ENCODE results near the gene OR2A12.
"Not testable (repeated sequence)": the region's sequence is repeated elsewhere in the genome, so short reads cannot be mapped to it uniquely, and the experiment has no call there.

The OR2A12 gene

DNA sequence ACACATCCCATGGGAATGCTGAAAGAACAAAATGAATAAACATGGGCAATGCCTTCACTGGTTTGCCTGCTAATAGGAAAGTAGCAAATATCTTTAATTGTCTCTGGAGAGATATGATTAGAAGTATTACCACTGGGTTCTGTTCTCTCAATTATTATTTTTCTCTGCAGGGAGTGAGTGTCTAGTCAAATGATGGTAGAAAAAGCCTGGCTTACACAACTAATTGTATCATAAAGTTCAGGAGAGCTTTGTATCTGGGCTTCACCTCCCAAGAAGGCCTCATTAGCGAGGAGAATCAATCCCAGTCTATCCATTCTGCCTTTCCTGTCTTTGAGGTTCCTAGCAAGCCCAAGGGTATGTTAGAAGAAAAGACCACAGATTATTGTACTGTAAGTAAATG lies 36.8 kb downstream of the OR2A12 start, which contains the start of gene OR2A14:
Gene OR2A14 (plus strand): TSS at position 301 of the 400 bp plus-strand sequence. CDS start 5,937 bp downstream, outside the sequence.
- no peak for DNase-seq

DNA sequence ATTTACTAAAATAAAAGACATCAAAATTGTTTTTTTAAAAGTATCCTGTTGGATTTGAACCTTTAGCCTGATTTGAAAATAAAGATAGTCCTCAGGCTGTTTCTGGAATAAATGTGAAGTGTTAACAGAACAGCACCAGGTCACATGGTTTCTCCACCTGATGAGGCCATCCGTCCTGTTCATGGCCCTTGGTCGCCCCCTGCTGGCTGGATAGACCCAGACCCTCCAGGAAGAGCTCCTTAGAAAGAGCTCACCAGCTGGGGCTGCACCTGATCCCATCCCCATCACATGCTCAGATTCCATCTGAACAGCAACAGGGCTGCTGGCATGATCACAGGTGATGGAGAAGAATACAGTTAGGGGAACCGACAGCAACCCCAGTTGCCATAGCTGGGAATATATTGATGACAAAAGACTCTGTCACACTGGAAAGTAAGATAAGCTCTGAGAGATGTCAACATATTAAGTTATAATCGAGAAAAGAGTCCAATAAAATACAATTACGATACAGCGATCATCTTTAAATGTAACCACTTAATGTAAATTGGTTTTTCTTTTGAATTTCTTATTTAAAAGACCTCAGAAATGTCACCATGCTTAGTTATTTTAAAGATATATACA lies 41.7 kb downstream of the OR2A12 start:
- peak; percentile 6 for DNase-seq

DNA sequence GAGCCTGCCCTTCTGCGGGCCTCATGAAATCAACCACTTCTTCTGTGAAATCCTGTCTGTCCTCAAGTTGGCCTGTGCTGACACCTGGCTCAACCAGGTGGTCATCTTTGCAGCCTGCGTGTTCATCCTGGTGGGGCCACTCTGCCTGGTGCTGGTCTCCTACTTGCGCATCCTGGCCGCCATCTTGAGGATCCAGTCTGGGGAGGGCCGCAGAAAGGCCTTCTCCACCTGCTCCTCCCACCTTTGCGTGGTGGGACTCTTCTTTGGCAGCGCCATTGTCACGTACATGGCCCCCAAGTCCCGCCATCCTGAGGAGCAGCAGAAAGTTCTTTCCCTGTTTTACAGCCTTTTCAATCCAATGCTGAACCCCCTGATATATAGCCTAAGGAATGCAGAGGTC lies 43.5 kb downstream of the OR2A12 start:
- not testable (repeated sequence) for DNase-seq

DNA sequence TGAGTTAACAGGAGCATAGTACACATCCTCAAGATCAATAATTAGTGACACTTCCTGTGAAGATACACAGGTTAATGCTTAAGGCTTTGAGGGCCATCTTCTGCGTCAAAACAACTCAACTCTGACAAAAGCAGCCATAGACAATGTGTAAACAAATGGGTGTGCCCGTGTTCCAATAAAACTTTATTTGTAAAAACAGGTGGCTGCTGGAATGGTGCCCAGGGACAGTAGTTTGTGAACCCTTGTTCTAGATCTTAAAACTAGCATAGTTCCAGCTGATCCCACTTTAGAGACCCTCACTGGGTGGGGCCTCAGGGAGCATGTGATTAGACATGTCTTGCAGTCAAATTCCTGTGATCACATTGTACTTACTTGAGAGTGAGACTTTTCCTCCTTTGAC lies 44.7 kb downstream of the OR2A12 start:
- DNase-seq, result no peak

DNA sequence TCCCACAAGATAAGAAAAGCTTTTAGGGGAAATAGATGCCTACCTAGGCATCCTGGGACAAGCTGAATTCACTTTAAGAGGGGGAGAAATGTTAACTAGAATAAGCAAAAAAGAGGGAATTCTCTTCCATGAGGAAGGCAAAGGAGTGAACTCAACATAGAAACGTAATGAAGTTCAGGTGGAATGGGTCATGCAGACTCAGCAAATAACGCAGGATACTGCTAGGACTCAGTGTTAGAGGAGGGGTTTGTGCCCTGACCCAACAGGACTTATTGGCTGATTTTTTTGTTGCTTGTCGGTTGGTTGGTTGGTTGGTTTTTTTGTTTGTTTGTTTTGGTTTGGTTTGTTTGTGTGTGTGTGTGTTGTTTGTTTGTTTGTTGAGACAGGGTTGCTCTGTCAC lies 46.2 kb downstream of the OR2A12 start:
- DNase-seq, result no peak

DNA sequence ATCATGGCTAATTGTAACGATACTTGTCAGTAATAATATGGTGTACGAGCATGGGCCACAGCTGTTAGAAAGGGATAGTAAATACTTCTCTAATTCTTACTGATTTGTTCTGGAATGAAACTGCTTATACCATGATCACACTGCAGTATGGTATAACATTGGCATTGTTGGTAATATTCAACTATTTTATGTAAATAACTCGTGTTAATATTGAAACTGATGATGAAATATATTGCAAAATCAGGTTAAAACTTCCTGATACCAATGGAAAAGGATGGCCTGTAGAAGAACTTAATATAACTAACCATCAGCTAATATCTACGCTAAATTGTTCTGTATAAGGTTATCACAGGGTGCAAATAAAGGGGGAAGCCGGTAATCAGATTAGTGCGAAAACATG lies 47.2 kb downstream of the OR2A12 start:
- no peak for DNase-seq

DNA sequence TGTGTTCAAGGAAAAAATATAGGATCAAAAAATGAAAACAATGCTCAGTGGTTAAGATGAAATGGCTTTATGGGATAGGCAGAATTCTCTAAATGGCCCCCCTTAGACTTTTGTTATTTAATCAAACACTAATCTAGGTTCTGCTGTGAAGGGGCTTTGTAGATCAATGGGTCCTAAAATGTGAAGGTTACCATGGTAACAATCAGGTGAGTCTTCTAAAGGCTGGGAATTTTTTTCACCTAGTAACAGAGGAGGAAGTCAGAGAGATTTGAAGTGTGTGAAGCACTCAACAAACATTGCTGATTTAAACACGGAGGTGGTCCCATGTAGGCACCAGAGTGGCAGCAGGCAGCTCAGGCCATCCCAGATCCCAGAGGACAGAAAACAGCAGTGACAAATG lies 48.0 kb downstream of the OR2A12 start:
- no peak for DNase-seq

DNA sequence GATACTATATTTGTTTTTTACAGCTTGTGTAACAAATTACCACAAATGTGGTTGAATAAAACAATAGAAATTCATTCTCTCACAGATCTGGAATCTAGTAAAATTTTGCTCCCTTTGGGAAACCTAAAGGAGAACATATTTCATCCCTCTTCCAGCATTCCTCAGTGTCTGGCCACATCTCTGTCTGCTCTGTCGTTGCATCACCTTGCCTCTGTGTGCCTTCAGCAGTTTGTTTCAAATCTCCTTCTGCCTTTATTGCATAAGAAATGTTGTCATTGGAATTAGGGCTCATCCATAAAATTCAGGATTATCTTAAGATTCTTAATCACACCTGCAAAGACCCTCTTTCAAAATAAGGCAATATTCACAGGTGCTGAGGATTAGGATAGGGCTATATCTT lies 51.4 kb downstream of the OR2A12 start:
- no peak for DNase-seq

DNA sequence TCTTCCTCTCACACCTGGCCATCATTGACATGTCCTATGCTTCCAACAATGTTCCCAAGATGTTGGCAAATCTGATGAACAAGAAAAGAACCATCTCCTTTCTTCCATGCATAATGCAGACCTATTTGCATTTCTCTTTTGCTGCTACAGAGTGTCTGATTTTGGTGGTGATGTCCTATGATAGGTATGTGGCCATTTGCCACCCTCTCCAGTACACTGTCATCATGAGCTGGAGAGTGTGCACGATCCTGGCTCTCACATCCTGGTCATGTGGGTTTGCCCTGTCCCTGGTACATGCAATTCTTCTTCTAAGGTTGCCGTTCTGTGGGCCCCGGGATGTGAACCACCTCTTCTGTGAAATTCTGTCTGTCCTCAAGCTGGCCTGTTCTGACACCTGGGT lies 56.1 kb downstream of the OR2A12 start:
- DNase-seq, result no peak

DNA sequence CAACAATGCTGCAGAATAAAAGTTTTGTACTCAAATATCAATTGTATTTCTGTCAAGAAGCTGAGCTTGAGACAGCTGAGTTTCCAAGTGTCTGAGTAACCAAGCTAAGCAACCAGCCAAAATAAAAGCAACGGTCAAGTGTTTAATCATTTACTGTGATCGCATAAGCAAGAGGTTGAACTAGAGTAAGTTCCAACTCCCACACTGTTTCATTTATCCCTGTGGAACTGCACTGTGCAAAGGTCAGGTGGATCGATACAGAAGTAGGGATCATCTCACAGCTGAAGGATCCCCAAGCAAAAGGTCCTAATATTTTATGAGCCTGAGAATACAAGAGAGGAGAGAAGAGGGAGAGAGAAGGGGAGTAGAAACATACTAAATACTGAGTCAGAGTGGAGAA lies 58.3 kb downstream of the OR2A12 start:
- no peak for DNase-seq

DNA sequence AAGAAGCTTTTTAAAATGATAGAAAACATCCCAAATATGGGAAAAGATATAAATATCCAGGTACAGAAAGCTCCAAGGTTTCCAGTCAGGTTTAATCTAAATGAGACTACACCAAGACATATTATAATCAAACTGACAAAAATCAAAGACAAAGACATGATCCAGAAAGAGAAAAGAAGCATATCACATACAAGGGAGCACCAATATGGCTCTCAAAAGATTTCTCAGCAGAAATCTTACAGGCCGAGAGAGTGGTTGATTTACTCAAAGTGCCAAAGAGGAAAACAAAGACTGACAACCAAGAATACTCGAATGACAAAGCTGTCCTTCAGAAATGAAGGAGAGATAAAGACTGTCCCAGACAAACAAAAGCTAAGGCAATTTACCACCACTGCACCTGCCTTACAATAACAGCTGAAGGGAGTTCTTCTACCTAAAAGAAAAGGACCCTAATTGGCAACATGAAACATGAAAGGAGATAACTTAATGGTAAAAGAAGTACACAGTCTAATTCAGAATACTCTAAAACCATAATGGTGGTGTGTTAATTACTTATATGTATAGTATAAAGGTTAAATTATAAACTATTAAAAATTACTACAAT lies 62.2 kb downstream of the OR2A12 start:
- no peak for DNase-seq
